Globus pallidus (tissue), 1 donor: ENCODE data around the gene ALDH3A2.
A peak's percentile ranks its signal among the peaks of the same experiment; 100 is the strongest.

Source experiments
- DNase-seq: peaks from one replicate; pipeline ENCODE4 v3.0.0-alpha.2; 2015; ENCODE audit warnings: low spot score

ALDH3A2 gene

GRCh38 chr17:19648475-19649273, at the start of gene ALDH3A2:
Gene ALDH3A2 (plus strand): TSS chr17:19648751. CDS start chr17:19648972, 221 bp downstream.
- DNase-seq, result peak; percentile 98

GRCh38 chr17:19610311-19610710, 38.2 kb upstream of the ALDH3A2 start:
- no peak for DNase-seq

DNA sequence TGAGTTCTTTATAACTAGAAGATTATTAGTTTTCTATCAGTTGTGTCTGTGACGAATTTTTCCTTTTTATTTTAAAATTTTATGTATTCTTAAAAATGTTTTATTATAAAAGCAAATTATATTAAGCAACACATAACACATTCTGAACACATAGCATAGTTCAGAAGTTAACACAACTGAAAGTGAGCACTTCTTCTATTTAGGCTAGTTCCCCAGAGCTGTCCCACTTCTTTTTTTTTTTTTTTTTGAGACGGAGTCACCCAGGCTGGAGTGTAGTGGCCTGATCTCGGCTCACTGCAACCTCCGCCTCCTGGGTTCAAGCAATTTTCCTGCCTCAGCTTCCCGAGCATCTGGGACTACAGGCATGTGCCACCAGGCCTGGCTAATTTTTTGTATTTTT, 37.7 kb upstream of the ALDH3A2 start:
- DNase-seq, result no peak

DNA sequence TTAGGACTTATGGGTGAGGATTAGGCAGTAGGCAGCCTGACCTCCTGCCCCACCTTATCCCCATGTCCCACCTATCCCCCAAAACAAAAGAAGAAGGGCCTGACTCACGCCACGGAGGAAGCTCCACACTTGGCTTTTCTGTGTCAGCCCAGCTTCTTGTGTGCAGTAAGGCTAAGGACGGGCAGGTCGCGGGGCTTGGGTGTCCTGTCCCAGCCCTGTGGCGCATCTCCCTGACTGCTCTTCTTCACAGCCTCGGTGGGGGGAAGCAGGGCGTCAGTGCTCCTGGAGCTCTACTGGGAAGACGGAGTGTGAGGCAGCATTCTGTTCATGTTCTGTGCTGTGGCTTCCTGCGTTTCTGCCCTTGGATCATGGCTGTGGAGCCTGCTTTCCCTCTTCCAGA, 34.6 kb upstream of the ALDH3A2 start:
- no peak for DNase-seq

GRCh38 chr17:19614900-19615299, 33.7 kb upstream of the ALDH3A2 start:
- DNase-seq, result no peak

DNA sequence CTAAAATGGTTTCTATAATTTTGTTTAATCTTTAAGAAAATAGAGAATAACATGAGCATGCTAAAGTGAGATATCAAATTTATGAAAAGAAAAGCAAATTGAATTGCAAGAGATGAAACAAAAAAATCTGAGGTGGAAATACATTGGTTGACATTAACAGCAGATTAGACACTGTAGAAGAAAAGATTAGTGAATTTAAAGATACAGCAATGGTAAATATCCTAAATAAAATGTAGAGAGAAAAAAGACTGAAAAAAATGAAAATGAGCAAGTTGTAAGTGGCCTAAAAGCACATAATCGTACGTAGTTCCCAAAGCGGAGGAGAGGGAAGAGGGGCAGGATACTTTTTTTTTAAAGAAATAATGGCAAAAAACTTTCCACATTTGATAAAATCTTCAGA, 30.5 kb upstream of the ALDH3A2 start:
- no peak for DNase-seq

- DNase-seq, result no peak
Measured at GRCh38 chr17:19619705-19620325, 28.7 kb upstream of the ALDH3A2 start.

GRCh38 chr17:19621697-19622096, 26.9 kb upstream of the ALDH3A2 start:
- no peak for DNase-seq

DNA sequence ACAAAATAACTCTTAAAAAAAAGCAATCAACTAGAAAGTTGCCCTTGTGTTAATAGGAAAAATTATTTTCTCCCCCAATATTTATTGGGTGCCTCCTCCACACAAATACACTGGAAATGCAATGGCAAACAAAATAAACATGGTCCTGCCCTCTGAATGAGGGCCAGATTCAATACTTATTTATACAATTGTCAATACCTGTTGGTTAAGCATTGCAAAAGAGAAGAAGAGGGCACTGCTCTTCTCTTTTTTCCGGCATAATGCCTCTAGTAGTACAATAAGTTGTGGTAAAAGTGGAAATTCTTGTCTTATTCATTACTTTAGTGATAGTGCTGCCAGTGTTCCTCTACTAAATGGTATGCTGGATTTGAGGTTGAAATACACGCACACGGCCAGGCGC, 22.5 kb upstream of the ALDH3A2 start:
- DNase-seq, result no peak

- DNase-seq, result no peak
Measured at GRCh38 chr17:19629449-19629848, 19.1 kb upstream of the ALDH3A2 start.

DNA sequence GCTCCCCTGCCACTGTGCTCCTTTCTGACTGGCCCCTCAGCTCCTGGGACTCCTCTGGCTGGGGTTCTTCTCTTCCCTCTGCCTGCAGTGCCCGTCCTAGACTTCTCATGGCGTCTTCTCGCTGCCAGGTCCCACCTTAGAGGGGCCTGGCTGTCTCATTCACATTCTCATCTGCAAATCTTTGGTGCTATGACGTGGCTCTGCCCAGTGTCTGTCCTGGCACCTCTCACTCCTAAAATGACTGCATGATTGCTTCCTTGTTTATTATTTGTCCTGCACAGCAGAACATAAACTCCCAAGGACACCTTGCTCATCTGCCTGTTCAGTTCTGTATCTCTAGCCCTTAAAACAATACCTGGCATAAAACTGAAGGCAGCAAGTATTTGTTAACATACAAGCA, 18.5 kb upstream of the ALDH3A2 start:
- no peak for DNase-seq

GRCh38 chr17:19630661-19631060, 17.9 kb upstream of the ALDH3A2 start:
- DNase-seq, result no peak

DNA sequence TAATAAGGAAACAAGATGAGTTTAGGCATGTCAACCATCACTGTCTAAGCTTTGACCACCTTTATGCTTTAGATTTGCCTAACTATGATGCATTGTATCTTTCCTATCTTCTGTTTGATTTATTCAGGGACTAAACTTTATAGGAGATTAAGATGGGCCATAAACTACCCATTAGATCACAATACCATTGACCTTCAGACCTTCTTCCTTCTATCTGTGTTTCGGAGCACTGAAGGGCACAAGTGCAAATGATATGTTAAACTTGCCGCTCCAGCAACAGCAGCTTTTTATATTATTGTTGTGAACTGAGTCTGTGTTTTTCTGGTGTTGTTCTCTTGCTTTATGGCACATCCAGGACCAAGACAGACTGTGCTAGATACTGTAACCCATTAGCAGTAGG, 16.6 kb upstream of the ALDH3A2 start:
- DNase-seq, result no peak

DNA sequence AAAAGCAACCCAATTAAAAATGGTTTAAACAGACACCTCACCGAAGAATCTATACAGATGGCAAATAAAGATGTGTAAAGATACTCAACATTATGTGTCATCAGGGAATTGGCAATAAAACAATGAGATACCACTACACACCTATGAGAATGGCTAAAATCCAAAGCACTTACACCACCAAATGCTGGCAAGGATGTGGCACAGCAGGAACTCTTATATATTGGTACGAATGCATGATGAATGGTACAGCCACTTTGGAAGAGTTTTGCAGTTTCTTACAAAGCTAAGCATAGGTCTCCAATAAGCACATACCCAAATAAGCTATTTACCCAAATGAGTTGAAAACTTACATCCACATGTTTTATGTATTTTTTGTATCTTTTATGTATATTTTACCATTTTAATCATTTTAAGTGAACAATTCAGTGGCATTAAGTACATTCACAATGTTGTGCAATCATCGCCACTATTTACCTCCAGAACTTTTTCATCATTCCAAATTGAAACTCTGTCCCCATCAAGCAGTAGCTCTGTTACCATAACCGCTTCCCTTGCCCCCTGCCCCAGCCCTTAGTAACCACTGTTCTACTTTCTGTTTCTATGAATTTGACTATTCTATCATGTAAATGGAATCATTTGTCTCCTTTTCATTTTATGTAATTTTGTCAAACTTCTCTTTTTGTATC, 6.7 kb upstream of the ALDH3A2 start:
- DNase-seq, result no peak

DNA sequence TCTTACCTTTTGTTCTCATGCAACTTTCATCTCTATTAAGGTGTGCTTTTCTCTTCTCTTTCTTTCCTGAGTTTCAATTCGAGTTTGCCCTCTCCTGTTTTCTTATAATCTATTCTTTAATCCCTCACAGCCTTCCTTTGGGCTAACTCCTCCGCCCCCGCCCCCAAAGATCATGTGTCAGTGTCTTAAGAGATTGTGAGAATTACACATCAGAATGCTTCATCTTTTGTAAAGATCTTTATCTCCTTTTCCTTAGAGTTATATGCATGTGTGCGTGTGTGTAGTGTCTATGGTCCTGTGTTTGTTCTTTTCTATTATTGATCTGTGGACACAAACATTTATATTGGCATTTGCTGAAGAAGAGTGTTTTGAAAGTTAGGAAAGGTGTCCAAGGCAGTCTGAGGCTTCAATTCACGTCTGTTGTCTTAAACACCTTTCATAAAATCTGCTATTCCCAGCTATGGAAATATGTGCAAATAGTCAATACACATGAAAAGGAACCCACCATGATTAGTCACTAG, 6.1 kb upstream of the ALDH3A2 start:
- DNase-seq, result no peak

- DNase-seq, result no peak
Measured at GRCh38 chr17:19644493-19645210, 3.9 kb upstream of the ALDH3A2 start.

GRCh38 chr17:19645734-19646201, 2.8 kb upstream of the ALDH3A2 start:
- peak; percentile 68 for DNase-seq

GRCh38 chr17:19646788-19647696, 1.5 kb upstream of the ALDH3A2 start:
- no peak for DNase-seq

GRCh38 chr17:19647697-19648474, 665 bp upstream of the ALDH3A2 start:
- DNase-seq, result peak; percentile 73

DNA sequence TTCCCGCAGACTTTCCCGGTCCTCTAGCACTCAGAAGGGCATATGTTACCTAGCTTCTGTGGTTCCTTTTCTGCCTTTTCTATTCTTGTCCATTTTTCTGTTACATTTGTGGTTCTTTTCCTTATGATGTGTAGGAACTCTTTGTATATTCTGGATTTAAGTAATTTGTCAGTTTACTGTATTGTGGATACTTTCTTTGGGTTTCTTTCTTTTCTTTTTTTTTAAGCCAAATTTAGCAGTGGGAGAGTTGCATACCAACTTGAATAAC, 657 bp downstream of the ALDH3A2 start:
- no peak for DNase-seq
